GM15510 (cell line): ENCODE results near the gene NF2.

Experiments used
- POLR2A ChIP-seq: IDR thresholded peaks from 3 replicates; pipeline ENCODE4 v1.6.1; 2011; ENCODE audit warnings: borderline replicate concordance; ENCODE audit not compliant: insufficient read length; ENCODE audit errors: extremely low read depth

NF2 gene

DNA sequence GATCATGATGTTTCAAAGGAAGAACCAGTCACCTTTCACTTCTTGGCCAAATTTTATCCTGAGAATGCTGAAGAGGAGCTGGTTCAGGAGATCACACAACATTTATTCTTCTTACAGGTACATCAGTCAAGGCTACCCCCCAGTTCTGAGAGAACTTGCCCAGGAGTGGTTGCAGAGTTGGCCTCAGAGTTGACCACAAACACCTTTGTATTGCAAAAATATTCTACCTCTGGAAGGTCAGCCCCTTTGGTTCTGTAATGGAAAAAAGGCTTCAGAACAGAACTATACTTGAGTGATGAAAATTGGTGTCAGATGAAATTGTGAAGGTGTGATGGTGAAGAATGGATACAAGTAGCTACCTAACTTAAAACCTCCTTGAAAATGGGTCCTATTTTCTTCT lies 35.7 kb downstream of the NF2 start:
- TF ChIP-seq POLR2A, result no peak

DNA sequence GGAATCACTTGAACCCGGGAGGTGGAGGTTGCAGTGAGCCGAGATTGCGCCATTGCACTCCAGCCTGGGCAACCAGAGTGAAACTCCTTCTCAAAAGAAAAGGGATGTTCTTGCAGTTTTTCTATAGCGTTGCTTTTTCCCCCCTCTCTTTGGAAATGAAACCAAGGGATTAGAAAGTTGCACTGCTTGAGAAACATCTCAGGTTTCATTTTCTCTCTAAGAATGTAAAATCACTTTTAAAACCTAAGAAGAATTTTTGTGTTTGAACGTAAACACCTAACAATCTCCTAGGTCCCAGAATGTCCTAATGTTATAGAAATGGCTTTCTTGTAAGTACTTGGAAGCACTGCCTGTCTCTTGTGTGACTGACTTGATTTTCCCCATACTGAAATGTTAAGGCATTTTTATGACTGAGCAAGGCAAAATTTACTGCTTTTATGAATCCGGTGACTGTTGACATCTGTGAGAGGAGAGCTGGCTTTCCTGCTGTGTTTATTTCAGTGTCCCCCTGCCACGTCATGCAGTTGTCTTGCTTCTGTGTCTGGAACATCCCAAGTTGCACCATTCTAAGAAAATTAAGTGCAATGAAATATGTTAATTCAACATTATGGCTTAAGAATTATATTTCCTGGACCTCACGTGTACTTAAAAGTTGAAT lies 37.7 kb downstream of the NF2 start:
- no peak for TF ChIP-seq POLR2A

DNA sequence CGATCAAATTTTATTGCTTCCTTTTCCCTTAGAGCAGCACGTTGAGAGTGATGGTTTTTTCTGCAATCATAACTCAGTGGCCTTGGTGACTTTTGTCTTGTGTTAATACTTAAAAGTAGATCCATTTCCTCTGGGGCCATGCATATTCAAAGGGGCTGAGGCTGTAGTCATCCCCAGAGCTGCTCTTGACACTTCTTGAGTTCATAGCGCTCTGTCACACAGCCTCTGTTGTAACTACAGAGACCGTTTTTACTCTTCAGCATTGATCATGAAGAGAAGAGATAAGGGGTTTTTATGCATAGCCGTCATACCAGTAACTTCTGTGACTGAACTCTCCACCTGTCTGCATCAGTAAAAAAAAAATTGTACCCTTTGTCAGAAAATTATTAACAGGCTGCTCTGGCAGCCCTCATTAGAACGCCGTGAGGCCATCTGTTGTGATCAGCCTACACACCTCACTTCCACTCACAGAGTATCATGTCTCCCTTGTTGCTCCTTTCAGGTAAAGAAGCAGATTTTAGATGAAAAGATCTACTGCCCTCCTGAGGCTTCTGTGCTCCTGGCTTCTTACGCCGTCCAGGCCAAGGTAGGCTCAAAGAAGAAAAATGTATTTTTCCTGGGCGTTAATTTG lies 38.4 kb downstream of the NF2 start:
- no peak for TF ChIP-seq POLR2A

DNA sequence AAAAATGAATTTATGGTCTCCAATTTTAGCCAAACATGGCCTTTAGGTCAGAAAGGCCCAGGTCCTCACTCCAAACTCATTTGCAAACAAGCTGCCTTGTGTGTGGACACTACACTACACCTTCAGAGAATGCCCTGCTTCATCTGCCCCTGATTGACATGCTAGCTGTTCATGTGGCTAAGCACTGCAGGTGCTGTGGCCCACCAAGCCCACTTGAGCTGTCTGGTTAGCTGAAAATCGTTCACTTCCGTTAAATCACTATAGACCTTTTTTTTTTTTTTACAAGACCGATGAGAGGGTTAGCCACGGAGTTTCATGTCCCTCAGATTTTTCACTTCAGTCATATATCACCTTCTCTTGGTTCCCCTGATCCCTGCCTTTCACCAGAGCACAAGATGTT lies 39.3 kb downstream of the NF2 start:
- no peak for TF ChIP-seq POLR2A

DNA sequence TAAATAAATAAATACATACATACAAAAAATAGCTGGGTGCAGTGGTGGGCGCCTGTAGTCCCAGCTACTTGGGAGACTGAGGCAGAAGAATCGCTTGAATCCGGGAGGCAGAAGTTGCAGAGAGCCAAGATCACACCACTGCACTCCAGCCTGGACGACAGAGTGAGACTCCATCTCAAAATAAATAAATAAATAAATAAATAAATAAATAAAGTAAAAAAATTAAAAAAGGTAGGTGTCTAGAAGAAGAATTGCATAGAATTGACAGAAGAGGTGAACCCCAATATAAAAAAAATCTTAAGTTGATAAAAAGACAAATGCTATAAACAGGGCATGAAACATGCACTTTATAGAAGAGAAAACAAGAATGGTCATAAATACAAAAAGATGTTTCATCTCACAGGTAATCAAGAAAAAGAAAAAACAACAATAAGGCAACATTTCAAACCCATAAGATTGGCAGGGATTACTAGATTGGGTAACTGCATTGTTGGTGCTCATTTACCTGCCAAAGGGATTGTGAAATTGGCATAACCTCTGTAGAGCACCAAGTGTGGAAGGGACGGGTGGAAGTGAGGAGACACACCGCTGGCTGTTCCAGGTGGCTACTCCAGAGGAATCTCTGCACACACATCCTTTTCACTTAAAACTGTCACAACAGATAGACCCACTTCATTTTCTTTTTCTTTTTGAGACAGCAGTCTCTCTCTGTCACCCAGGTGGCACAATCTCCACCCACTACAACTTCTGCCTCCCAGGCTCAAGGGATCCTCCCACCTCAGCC lies 44.7 kb downstream of the NF2 start:
- no peak for TF ChIP-seq POLR2A

DNA sequence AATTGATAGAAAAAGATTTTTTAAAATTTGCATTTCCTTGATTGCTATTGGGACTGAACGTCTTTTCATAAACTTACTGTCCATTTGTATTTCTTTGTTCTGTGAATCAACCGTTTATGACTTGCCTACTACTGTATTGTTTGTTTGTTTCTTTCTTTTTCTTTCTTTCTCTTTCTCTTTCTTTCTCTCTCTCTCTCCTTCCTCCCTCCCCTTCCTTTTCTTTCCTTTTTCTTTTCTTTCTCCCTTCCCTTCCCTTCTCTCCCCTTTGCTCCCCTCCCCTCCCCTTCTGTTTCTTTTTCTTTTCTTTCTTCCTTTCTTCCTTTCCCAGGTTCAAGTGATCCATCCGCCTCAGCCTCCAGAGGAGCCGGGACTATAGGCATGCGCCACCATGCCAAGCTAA lies 46.9 kb downstream of the NF2 start:
- TF ChIP-seq POLR2A, result no peak

DNA sequence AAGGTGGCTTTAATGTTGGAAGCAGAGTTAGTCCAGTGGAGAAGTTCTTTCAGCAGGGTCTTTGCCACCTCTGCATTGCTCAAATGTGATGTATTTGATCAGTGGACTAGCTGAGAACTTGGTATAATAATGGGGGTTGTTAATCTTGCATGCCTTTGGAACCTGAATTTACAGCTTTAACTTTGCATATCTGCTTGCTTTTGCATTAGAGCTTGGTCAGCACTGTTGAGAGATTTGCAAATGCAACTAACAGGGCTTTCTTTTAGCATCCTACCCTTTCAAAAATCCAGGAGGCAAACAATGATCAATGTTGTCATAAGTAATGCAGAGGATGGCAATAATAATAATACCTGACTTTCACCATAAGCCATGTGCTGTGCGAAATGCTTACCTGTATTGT lies 48.2 kb downstream of the NF2 start:
- no peak for TF ChIP-seq POLR2A

DNA sequence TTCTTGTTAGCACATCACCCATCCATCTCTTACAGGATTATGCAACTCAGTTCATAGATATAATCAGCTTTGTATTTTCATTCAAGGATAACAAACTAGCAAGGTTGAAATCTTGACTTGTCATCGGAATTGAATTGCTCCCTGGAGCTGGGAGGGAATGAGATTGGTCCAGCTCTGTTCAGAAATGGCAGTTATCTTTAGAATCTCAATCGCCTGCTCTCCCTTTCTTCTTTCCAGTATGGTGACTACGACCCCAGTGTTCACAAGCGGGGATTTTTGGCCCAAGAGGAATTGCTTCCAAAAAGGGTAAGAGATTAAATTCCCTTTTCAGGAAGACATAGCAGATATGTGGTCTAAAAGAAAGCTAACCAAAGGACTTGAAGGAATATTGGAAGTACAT lies 51.0 kb downstream of the NF2 start:
- TF ChIP-seq POLR2A, result no peak

DNA sequence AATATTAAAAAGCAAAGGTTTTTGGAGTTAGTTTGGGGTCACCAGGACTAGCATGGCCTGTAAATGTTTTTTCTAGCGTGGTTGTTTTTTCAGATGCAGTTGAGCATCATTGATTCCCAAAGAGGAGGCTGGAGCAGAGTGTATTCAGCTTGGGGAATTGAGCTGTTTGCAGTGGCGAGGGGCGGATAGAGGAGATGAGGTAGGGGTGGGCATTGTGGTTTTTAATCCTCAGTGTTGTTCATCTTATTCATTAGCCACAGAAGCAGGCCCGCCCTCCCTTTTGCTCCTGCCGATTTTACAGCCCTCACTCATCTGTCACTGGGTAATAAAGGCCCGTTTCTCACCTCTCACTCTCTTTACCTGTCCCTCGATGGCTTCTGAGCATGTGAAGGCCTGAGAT lies 51.4 kb downstream of the NF2 start:
- no peak for TF ChIP-seq POLR2A

DNA sequence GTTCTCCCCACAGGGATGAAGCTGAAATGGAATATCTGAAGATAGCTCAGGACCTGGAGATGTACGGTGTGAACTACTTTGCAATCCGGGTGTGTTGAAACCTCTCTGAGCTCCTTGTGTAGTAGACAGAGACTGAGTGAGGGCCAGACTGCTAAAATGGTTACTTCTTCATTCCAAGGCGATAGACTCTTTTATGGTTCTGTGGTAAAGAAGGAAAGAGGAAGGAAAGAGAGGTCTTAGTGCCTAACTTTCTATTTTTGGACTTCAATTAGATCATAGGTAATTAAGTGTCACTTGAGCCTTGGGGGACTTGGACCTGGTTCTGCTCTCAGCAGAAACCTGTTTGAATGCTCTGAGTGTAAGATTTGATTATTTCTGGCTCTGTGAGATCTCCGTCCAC lies 54.7 kb downstream of the NF2 start:
- no peak for TF ChIP-seq POLR2A

DNA sequence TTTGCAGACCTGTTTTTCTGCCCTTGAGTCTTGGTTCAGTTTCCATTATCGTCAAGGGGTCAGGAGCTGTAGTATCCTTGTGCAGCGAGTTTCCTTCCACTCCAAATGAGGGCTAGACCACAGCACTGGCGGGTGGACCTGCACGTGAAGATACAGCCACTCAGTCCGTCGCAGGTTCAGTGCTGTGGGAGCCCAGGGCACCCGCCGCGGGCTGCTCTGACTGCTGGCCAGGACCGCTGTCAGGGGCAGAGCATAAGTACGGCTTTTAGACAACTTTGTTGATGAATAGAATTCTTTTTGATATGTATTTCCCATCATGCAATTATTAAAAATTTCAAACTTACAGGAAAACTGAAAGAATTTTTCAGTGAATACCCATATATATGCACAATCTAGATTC lies 56.6 kb downstream of the NF2 start:
- TF ChIP-seq POLR2A, result no peak

DNA sequence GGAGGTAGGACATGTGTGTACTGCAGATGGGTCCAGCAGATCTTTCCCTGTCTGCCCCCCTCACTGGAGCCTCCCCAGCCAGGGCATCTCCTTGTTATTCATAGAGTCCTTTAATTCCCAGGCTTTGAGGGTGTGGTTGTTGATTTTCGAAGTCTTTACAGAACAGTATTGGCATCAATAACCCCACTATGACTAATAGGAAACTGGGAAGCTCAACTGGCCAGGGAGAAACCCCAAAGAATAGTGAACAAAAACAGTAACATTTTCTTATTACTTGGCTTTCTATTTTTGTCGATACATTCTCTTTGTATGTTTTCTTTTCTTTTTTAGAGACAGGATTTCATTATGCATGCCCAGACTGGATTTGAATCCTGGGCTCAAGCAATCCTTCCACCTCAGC lies 57.9 kb downstream of the NF2 start:
- no peak for TF ChIP-seq POLR2A

DNA sequence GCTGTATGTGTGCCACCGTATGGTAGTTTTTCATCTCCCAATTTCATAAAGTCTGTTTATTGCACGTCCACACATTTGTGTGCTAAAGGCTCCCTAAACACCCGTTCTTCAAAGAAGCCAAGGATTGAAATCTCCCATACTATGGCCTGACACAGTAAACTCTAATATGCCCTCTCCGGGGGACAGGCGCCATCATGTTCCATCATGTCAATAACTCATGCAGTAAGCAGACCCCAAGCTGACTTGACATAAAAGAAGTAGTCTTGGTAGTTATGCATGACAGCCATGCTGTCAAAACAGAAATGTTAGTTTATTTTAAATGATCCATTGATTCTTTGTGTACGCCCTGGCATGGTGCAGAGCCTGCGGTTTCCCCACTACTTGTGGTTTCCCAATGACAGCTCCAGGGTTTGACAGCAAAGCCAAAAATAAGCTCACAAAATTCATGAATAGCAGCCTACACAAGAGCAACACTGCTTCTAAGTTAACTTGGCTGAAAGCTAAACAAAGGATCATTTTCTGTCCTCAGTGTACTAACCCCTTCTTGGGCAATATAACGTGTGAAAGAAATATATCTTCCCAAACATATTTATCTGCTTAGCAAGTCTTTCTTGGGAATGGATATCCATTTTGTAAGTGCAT lies 59.9 kb downstream of the NF2 start:
- TF ChIP-seq POLR2A, result no peak

DNA sequence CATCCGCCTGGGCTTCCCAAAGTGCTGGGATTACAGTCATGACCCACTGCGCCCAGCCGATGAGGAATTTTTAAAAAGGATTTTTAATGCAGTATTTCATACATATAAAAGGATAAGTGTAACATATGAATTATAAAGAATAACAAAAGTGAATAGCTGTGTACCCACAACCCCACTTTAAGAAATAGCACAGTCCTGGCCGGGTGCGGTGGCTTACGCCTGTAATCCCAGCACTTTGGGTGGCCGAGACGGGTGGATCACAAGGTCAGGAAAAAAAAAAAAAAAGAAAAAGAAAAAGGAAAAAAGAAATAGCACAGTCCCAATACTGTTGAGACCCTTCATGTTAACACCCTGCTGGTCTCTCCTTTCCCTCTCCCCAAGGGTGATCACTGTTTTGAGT lies 62.1 kb downstream of the NF2 start:
- TF ChIP-seq POLR2A, result no peak

DNA sequence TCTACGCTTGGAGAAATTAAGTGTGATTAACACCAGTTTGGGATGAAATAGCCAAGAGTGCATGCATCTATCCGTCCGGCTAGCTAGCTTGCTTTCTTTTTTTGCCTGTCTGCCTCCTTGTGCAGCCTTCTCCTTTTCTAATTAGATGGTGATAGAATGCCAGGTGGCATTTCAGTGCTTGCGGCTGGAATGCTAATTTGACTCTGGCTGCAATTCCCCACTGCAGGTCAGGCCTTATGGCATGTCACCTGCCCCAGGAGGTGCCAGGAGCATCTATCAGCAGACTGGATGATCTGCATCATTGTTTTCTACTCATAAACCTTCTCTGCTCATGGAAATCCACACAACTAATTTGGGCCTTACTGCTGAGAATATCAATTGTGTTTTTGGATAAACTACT lies 65.2 kb downstream of the NF2 start:
- no peak for TF ChIP-seq POLR2A
